Measurements from ENCODE around the gene DLG5.

- TF ChIP-seq CTCF (conservative IDR thresholded peaks at IDR 0.05) (no peak), ZFX (IDR thresholded peaks at IDR 0.05) (no peak)
Observed at GRCh38 chr10:77864151-77864851, 62.3 kb downstream of the DLG5 start.
